ENCODE results near the gene MUCL1.
"Not testable (repeated sequence)": the region's sequence is repeated elsewhere in the genome, so short reads cannot be mapped to it uniquely, and the experiment has no call there.

The MUCL1 gene

DNA sequence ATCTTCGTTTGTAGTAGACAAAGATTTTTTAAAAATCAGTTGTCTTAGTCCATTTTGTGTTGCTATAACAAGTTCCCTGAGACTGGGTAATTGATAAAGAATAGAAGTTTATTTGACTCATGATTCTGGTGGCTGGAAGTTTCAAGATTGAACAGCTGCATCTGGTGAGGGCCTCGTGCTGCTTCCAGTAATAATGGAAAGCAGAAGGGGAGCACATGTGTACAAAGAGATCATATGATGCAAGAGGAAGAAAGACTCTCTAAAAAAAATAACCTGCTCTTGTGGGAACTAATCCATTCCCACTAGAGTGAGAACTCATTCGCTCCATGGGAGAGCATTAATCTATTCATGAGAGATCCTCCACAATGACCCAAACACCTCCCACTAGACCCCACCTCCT is 24.8 kb downstream of the MUCL1 start:
- in situ Hi-C loops (cut with HindIII; ENCODE audit: low pct_ligation_motif_present, low sequenced_read_pairs), result no loop called here
- Histone ChIP-seq H3K27ac (no peak overlapping the region), H3K36me3 (replicated peaks) (no peaks in the 10 kb centered on the region), H3K4me3 (ENCODE audit: low read depth, low read length) (no peak overlapping the region), H3K27me3 (replicated peaks) (no peaks in the 10 kb centered on the region)
- DNase-seq, result no peak
- TF ChIP-seq, protein P1, sequence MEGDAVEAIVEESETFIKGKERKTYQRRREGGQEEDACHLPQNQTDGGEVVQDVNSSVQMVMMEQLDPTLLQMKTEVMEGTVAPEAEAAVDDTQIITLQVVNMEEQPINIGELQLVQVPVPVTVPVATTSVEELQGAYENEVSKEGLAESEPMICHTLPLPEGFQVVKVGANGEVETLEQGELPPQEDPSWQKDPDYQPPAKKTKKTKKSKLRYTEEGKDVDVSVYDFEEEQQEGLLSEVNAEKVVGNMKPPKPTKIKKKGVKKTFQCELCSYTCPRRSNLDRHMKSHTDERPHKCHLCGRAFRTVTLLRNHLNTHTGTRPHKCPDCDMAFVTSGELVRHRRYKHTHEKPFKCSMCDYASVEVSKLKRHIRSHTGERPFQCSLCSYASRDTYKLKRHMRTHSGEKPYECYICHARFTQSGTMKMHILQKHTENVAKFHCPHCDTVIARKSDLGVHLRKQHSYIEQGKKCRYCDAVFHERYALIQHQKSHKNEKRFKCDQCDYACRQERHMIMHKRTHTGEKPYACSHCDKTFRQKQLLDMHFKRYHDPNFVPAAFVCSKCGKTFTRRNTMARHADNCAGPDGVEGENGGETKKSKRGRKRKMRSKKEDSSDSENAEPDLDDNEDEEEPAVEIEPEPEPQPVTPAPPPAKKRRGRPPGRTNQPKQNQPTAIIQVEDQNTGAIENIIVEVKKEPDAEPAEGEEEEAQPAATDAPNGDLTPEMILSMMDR (IDR thresholded peaks at IDR 0.05; ENCODE audit: low read depth, low read length, missing control alignments), result no peak

DNA sequence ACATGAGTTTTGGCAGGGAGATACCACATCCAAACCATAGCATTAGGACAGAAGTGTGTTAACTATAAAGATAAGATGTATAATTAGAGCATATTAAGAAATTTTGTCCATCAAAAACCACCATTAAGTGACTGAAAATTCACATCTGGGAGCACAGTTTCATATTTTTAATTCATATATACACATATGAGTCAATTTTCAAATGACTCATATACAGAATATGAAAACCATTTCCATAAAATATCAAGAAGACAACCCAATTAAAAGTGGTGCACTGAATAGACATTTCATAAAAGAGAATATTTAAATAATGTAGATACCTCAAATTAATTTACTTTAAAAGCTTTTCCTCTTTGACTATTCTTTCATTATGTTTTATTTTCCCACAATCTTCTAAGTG is 25.3 kb downstream of the MUCL1 start:
- H3K27ac ChIP-seq, result no peak overlapping the region
- H3K27me3 ChIP-seq (replicated peaks), result no peaks in the 10 kb centered on the region
- no peak overlapping the region for H3K4me3 ChIP-seq (ENCODE audit: low read depth, low read length)
- TF ChIP-seq, protein P1 (IDR thresholded peaks at IDR 0.05; ENCODE audit: low read depth, low read length, missing control alignments), result no peak
- DNase-seq, result no peak
- in situ Hi-C loops (cut with HindIII; ENCODE audit: low pct_ligation_motif_present, low sequenced_read_pairs), result no loop called here
- no peaks in the 10 kb centered on the region for H3K36me3 ChIP-seq (replicated peaks)

DNA sequence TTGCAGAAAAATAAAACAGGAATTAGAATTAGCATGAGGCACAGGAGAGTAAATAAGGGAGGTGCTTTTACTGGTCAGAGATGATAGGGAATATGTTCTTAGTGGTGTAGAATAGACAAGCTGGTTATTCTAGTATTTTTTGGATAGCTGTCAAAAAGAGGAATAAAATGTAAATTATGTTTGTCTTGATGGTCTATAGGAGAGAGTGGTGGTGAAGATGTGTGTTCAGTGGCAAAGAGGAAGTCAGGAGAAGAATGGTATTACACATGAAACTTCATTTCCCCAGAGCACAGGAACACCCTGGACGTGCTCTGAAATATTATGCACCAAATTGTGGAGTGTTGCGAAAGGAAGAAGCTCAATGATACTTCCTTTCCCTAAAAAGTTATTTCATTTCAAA is 27.8 kb downstream of the MUCL1 start:
- Histone ChIP-seq H3K27ac (no peak overlapping the region), H3K36me3 (replicated peaks) (no peaks in the 10 kb centered on the region), H3K4me3 (ENCODE audit: low read depth, low read length) (no peak overlapping the region), H3K27me3 (replicated peaks) (no peaks in the 10 kb centered on the region)
- in situ Hi-C loops (cut with HindIII; ENCODE audit: low pct_ligation_motif_present, low sequenced_read_pairs), result no loop called here
- TF ChIP-seq, protein P1 (IDR thresholded peaks at IDR 0.05; ENCODE audit: low read depth, low read length, missing control alignments), result no peak
- no peak for DNase-seq

DNA sequence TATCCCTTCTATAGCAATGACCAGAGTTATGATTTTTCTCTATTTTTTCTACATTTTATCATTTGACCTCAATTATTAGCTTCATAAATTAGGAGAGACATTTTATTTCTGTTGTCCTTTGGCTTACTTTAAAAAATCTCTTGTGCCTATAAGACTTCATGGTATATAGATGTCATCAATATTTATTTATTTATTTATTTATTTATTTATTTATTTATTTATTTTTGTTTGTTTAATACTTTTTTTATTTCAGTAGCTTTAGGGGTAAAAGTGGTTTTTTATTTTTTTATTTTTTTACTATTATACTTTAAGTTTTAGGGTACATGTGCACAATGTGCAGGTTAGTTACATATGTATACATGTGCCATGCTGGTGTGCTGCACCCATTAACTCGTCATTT is 28.3 kb downstream of the MUCL1 start:
- H3K36me3 ChIP-seq (replicated peaks); H3K27ac ChIP-seq; in situ Hi-C loops (cut with HindIII; ENCODE audit: low pct_ligation_motif_present, low sequenced_read_pairs); H3K4me3 ChIP-seq (ENCODE audit: low read depth, low read length); DNase-seq; H3K27me3 ChIP-seq (replicated peaks): not testable (repeated sequence)

DNA sequence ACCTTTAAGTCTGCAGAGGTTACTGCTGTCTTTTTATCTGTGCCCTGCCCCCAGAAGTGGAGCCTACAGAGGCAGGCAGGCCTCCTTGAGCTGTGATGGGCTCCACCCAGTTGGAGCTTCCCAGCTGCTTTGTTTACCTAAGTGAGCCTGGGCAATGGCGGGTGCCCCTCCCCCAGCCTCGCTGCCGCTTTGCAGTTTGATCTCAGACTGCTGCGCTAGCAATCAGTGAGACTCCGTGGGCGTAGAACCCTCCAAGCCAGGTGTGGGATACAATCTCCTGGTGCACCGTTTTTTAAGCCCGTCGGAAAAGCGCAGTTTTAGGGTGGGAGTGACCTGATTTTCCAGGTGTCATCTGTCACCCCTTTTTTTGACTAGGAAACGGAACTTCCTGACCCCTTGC is 34.1 kb downstream of the MUCL1 start:
- H3K27me3 ChIP-seq (replicated peaks); DNase-seq; H3K4me3 ChIP-seq (ENCODE audit: low read depth, low read length); H3K27ac ChIP-seq; in situ Hi-C loops (cut with HindIII; ENCODE audit: low pct_ligation_motif_present, low sequenced_read_pairs); H3K36me3 ChIP-seq (replicated peaks): not testable (repeated sequence)

DNA sequence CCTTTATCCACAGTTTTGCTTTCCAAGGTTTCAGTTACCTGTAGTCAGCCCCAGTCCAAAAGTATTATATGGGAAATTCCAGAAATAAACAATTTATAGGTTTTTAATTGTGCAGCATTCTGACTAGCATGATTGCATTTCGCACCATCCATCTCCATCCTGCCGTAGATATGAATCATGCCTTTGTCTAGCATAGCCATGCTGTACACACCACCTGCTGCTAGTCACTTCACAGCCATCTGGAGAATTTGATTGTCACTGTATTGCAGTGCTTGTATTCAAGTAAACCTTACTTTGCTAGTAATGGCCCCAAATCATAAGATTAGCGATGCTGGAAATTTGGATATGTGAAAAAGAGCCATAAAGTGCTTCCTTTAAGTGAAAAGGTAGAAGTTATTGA is 36.0 kb downstream of the MUCL1 start:
- in situ Hi-C loops (cut with HindIII; ENCODE audit: low pct_ligation_motif_present, low sequenced_read_pairs), result no loop called here
- DNase-seq, result no peak

More for the DNA sequence above, 36.0 kb downstream of the MUCL1 start:
- H3K27ac ChIP-seq, result no peak overlapping the region
- no peaks in the 10 kb centered on the region for H3K36me3 ChIP-seq (replicated peaks)
- no peaks in the 10 kb centered on the region for H3K27me3 ChIP-seq (replicated peaks)
- TF ChIP-seq, protein P1 (IDR thresholded peaks at IDR 0.05; ENCODE audit: low read depth, low read length, missing control alignments), result no peak
- no peak overlapping the region for H3K4me3 ChIP-seq (ENCODE audit: low read depth, low read length)
